Stimulated activated CD4-positive, alpha-beta T cell treated with anti-CD3 and anti-CD28 coated beads, Interleukin-2, amount 100 ng/mL, for 24 hours (primary cell): ENCODE data around the gene DIAPH2.
"Not testable (repeated sequence)": the region's sequence is repeated elsewhere in the genome, so short reads cannot be mapped to it uniquely, and the experiment has no call there.

Experiments
- DNase-seq, 2 donors: peaks; one replicate each; pipeline ENCODE4 v3.0.0-alpha.2; 2020

The DIAPH2 gene

DNA sequence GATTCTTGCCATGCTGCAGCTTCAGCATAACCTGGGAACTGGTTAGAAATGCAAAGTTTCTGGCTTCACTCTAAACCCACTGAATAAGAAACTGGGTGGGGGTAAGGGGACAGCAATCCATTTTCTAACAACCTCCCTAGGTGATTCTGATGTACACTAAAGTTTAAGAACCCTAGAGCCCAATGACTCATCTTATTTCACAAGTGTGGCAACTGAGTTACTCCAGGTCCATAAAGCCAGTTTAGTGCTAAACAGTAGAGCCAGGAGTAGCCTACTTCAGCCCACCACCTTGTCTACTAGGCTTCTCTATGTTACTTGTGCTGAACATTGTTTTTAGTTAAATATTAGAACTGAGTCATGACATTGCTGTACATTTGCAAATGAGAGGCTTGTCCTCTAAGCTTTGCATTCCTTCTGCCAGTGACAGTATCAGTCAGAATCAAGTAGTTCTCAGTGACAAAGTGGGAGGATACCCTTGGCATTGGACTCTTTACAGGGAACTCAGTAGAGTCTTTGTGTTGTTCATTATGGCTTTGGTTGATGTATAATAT lies 717.0 kb downstream of the DIAPH2 start:
- DNase-seq: no peak

DNA sequence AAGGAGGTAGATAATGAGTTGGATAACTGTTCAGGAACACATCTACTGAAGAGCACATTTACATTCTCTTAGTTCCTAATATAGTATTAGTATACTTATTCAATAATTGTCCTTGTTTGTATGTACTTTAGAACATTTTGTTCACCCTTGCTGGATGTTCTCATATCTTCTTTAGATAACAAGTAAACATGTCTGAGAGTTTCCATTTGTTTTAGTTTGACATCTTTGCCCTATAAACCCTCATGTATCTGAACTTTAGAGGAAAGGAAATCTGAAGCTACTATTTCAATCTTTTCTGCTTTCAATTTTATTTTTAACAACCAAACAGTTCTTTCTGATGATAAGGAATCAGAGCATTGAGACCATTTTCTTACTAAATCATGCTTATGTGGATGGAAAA lies 717.7 kb downstream of the DIAPH2 start:
- DNase-seq: no peak

DNA sequence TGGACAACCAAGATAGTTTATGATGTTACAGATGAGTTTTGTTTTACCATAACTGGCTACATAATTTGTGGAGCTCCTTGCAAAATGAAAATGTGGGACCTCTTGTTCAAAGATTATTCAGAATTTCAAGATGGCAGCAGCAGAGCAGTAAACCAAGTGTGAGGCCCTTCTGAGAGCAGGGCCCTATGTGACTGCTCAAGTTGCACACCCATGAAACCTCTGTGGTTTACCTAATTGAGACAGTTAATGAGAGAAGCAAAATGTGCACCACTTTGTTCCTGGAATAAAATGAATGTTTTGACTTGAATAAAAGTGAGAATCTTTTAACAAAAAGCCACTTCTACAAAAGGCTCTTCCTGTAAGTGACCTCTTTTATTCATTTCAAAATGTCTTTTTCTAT lies 718.3 kb downstream of the DIAPH2 start:
- DNase-seq: no peak

DNA sequence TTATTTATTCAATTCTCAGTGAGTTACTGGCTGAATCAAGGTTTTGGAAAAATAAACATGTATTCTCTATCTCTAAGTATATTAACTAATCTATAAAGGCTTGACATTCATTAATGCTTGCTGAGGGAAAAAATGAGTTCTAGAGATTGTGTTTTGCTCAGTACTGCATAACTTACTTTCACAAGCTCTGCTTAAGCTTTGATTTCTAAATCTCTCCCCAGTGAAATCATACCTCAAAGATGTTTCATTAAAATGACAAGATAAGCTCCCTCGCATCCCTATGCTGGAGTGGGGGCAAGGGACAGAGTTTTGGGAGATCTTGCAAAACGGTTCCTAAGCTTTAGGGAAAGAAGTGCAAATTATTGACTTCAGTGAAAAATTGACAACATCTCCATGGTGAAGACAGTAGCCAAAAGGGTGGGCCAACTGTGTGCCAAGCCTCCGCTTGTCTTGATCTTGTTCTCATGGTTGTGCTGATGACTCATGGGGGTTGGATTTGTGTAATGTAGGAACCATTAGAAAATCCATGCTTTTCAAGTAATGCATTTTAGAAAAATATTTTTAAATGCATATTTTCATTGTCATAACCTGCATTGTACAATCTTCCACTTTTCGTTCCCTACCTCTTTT lies 720.5 kb downstream of the DIAPH2 start:
- no peak for DNase-seq

DNA sequence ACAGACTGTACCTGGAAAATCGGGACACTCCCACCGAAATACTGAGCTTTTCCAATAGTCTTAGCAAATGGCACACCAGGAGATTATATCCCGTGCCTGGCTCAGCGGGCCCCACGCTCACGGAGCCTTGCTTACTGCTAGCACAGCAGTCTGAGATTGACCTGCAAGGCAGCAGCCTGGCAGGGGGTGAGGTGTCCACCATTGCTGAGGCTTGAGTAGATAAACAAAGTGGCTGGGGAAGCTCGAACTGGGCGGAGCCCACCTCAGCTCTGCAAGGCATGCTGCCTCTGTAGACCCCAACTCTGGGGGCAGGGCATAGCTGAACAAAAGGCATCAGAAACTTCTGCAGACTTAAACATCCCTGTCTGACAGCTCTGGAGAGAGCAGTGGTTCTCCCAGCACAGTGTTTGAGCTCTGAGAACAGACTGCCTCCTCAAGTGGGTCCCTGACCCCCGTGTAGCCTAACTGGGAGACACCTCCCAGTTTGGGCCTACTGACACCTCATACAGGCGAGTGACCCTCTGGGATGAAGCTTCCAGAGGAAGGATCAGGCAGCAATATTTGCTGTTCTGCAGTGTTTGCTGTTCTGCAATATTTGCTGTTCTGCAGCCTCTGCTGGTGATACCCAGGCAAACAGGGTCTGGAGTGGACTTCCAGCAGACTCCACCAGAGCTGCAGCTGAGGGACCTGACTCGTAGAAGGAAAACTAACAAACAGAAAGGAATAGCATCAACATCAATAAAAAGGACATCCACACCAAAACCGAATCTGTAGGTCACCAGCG lies 725.2 kb downstream of the DIAPH2 start:
- not testable (repeated sequence) for DNase-seq

DNA sequence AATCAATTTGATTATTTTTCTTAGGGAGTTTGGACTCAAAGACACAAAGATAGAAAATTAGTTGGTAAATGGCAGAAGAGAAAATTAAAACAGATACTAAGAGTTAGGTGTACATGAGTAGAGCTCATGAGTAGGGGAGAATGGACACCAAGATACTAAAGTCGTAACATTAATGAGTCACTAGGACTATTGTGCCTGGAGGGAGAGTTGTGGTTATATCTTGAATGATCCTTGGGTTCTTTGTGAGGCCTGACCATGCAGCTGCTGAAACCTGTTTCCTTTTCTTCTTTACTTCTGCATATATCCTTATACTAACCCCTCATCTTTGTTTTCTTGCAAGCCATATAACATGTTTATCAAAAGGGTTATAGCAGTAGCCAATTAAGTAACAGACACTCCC lies 731.8 kb downstream of the DIAPH2 start:
- DNase-seq: no peak

DNA sequence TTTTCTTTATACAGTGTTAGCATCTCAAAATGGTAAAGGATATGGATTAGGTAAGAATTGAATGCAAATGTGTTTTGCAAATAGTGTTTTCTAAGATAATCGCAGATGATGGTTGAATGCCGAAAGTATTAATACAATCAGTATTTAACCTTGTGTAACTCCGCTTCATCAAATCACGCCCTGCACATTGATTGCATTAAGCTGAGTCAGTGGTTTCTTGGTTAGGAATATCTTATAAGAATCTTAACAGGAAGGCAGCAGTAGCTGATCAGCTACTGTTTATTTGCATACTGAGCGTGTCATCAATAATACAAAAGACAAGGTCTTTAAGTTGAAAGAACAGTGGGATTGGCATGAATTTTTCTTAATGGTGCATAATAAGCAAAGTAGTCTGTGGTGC lies 744.5 kb downstream of the DIAPH2 start:
- no peak for DNase-seq

DNA sequence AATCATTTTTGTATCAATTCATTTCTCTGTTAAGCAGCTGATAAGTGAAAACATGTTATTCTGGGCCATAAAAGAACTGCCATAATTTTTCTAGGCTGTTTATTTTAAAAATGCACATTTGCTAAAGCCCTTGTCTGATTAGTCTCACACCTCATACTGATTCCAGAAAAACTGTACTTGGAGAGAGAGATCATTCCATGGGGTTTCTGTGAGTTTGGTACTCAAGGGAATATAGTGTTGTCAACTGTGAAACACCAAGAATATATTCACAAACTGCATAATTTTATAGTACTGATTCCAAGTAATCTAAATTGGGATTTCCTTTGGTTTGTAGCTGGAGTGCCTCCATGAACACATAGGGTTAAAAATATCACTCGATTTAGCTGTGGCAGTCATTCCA lies 746.6 kb downstream of the DIAPH2 start:
- DNase-seq: no peak

DNA sequence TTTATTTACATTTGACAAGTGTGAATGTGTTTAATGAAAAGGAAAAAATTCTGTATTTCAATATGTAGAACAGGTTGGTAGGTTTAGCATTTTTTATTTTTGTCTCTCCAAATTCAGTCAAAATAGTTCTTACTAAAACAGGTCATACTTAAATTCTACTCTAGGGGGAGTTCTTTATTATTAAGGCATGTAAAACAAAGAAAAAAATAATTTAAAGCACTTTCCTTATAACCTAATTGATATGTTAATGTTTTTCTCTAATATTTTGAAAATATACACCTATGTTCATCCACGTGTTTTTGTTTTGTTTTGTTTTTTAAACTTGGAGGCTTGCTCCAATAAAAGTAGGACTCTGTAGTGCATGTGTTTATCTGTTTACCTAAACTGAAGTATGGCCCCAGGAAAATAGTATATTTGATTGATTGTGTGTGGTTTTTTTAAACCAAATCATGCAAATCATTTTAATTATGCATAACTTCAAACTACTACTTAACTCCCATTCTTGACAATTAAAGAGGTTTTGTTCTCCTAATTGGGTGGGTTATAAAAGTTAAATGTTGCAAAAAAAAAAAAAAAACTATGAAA lies 761.7 kb downstream of the DIAPH2 start:
- no peak for DNase-seq

DNA sequence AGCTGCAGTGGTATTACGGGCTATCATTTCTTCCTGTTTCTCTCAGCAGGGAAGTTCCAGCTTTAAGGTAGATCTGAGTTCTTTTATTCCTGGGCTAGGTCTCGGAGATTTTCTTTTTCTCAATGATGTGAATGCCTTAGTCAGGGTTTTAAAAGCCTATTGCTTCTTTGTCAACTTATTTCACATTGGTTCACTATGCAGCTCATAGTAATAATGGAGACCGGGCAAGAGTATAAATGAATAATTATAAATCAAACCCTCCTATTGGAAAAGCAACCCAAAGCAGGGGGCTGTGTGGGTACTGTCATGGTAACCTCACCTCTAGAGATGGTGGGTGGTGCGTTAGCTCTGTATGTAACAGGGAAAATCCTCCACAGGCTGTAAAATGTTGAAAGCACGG lies 762.7 kb downstream of the DIAPH2 start:
- DNase-seq: no peak

DNA sequence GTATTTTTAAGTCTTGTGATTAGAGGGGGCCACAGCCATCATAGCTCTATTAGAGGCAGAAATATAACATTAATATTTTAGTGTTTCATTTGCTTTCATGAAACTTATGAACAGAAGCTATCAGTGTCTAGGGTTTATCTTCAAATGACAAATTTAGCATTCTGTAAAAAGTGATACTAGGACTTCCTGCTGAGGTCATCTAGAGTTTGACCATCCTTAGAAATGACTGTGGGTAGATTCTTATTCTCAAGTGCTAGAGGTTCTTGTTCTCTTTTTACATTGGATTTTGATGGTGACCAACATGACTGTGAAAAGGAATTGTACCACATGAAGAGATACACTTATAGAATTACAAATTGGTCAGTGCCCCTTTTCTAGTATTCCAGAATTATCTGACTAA lies 767.6 kb downstream of the DIAPH2 start:
- DNase-seq: no peak

DNA sequence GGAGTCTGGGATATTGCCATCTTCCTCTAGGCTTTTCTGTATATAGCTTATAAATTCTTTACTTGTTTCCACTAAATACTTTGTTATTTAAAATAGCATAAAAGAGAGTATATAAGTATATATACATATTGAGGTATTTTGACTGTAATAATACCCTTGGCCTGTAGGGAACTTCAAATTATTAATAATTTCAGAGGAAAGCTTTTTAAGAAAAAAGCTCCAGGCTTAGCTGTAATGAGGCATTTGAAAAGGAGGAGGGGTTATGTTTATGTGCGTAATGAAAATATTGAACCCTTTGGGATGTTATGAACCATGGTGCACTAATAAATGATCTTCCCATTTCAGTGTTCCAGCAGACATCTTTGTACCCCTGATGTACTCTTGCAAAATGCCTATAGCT lies 777.1 kb downstream of the DIAPH2 start:
- DNase-seq: no peak

DNA sequence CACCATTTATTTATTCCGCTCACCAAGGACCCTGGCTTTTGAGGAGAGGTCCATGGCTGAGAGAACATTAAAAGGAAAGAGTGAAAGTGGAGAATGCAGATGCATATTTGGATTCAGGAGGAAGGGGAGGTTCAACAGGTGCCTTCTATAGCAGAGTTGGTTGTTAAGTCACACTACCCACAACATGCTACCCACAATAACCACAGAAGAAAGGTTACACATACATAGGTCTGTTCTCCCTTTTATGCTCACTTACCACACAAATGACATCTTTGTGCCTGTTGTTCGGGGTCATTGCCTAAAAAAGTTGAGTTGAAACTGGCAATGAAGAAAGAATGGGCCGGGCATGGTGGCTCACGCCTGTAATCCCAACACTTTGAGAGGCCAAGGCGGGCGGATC lies 786.4 kb downstream of the DIAPH2 start:
- DNase-seq: no peak

DNA sequence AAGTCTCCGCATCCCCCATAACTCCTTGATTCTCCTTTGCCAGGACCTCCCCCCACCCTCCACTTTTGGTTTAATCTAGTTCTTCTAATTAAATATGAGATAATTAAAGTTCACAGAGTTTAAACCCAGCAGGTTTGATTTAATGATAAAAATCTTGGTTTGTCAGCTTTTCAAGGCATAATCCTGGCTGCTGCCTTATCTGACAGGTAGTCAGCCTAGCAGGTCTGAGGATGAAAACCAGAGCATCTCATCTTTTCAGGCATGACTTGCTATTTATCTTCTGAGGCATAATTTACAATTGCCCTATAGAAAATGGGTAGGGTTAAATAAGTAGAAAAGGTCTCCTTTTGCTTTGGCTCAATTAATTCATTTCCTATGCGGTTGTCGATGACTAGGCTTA lies 790.3 kb downstream of the DIAPH2 start:
- DNase-seq: no peak

DNA sequence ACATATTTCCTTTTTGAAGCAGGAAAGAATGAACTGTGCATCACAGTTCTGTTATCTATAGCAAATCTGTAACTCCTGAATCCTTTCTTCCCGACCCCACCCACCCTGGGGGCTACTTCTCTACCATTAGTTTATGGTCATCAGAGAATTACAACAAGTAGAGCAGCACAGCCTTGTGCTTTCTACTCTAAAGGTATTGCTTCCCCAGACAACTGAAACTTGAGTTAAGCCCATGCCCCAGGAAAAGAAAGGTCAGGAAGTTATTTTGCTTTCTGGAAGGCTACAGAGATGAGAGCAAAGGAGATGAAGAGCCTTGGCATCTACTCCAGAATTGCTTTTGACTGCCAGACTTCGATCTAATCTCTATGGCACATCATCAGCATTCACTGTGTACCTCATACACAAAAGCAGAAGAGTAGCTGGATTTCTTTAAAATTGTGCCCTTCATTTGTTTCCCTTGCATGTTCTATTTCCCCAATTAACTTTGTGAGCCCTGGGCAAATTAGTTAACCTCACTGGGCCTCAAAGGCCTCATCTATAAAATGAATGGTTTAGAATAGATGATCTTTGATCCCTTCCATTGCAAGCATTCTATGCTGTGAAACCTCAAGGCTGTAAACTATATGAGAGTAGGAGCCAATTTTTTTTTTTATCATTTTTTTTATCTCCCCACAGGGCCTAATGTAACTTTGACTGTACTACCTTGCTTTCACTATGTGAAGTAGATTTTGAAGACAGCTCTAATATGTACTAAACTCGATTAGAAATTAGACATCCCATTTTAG lies 794.7 kb downstream of the DIAPH2 start:
- no peak for DNase-seq

DNA sequence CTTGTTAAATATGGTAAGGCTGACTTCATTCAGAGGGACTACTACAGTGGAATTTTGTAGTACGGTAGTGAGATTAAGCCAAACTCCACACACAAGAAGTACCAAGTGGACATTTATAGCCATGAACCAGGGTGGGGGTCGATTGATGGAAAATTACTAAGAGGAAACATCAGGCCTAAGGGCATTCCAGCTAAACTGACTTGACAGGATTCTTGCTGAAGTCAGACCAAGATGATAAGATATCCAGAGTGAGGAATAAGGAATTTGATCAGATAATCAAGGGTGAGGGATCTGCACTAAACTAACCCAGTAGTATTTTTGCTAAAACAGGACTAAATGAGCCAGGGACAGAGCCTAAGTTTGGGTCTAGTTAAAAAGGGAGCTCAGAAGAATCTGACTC lies 796.6 kb downstream of the DIAPH2 start:
- no peak for DNase-seq

DNA sequence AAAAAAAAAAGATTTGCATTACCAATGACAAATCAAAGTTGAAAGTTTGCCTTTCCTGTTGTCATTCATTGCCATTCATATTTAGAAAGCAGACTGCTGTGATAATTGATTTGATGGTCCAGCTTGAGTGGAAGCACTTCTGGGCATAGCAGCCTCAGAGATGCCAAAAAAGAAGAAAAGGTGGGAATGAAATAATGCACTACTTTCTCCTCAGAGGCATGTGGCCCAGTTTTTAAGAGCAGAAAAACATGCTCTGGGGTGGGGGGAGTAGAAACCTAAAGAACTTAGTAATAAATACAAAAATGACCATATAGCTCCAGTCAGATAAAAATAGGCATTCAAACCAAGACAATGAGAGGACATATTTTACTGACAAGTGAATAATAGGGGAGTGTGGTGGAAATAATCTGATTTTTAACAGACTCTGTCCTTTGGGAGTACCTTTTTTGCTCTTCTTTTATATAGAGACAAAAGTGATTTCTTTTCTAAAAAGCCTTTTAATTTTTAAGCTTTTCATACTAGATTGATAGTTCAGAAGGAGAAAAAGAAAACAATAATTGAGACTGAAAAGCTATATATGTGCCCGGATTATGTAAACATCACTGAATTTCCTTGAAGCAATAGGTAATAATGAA lies 798.1 kb downstream of the DIAPH2 start:
- DNase-seq: no peak

DNA sequence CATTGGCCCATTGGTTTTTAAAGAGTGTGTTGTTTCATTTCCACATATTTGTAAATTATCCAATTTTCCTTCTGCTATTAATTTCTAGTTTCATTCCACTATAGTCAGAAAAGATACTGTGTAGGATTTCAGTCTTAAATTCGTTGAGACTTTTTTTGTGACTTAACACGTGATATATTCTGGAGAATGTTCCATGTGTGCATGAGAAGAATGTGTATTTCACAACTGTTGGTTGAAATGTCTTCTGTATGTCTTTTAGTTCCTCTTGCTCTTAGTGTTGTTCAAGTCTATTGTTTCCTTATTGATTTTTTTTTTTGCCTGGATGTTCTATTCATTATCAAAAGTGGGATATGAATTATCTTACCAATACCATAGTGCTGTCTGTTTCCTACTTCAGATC lies 806.0 kb downstream of the DIAPH2 start:
- DNase-seq: no peak

DNA sequence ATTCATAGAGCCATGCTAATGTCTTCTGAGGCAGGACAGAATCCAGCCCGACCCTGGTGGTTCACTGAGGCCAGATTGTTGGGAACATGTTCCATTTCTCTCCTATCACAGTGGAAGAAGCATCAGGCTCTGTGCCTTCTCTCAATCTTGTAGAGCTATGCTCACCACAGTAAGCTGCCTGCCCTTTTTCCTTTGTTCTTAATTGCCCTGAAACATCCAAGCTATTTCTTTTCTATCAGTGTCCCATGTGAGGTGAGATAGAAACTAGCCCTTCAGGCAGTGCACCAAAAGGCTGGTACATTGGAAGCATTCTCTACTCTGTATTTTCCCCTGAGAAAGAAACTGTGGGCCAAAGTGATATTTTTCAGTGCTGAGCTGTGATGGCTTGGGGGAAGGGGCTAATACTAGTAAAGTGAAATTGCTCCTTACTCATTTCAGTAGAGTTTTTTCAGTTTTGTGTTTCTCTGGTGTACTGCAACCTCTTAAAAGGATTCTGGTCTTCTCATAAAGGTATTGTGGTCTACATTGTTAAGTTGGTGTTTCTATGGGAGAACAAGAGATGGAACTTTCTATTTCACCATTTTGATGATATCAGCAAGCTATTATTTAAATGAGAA lies 810.2 kb downstream of the DIAPH2 start:
- DNase-seq: no peak

DNA sequence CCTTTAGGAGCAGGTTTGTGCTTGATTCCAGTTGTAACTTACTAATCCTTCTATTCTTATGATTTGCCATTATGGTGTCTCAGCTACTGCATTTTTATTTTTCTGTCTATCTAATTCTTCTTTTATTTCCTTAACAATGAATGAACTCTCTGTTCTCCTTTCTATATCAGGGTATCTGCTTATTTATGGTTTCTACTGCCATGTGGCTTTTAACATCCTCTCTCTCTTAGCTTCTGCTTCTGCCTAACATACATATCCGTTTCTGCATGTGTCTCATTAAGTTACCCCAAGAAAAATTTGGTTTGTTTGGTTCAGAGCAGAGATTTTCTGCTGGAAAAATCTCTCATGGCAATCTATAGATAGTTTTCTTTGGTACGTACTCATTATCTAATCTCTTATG lies 813.5 kb downstream of the DIAPH2 start:
- no peak for DNase-seq

DNA sequence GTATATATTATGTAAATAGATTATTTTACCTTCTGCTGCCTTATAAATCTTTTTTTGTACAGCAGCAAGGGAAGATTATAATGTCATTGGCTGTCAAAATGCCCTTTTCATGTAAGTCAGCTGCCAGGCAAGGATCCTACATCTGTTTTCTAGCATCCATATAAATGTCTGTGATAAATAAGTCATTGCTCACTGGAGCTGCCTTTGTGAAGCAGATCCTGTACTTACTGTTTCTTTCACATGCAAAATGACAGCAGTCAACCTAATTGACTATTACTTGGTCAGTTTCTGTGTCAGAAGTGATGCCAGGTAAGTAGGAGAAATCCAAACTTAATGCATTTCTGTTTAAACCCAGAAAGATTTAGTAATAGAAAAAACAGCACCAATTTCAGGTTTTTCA lies 819.8 kb downstream of the DIAPH2 start:
- no peak for DNase-seq

DNA sequence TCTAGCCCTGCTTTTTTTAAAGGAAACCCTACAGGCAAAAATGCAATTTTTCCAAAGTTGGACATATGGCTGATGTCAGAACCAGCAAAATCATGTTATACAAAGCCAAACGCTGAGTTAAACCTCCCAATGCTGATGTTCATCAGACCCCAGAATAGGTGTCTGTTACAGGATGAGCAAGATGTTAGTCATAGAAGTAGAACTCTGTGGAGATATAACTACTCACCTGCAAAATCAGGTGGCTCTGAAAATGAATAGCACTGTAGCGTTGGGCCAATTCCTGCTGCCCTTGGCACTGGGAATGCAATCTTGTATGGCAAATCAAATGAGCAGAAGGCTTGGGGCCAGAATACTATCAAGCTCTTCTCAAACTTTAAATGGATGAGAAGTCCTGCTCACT lies 833.1 kb downstream of the DIAPH2 start:
- no peak for DNase-seq
